Endothelial cell of umbilical vein (primary cell): ENCODE results near the gene SLC49A3. TPM values are rescaled to one million over a fixed set of nuclear protein-coding genes. Genes with fewer than 3 reads are reported as not detected.

ENCODE experiments used
- BruUV-seq: library from RNA; stranded (reverse); fragments of 400-500 nt; replicated peaks from 2 replicates; lab custom pipeline; 2021; lab: Mats Ljungman, UMichigan
- CTCF ChIA-PET: fragments of 300-600, 350-600 bp; sonication (Branson Sonifier 250); formaldehyde crosslinking; loops from one replicate; lab custom pipeline; 2021; ENCODE audit warnings: antibody characterized with exemption, inconsistent platforms; lab: Charles Lee
- POLR2A ChIA-PET: fragments of 300-600, 350-600 bp; sonication (Branson Sonifier 250); formaldehyde crosslinking; loops from one replicate; lab custom pipeline; 2021; ENCODE audit warnings: antibody characterized with exemption, inconsistent platforms; lab: Charles Lee
- DNase-seq: peaks from one replicate; pipeline ENCODE4 v3.0.0-alpha.2; 2011; ENCODE audit warnings: low read depth, low spot score
- FAIRE-seq: peaks from 2 replicates; lab custom pipeline; 2011; peaks lifted over from hg19 to GRCh38; lab: Jason Lieb, UNC
- H2AFZ ChIP-seq: 2 replicates; pipeline ENCODE4 v1.6.0; 2012; ENCODE audit warnings: low read depth, low read length, control low read depth, inconsistent platforms
- H3K27ac ChIP-seq: 2 replicates; pipeline ENCODE4 v1.5.1; 2011; ENCODE audit warnings: low read depth, mild to moderate bottlenecking, control low read depth, low read length, moderate library complexity; ENCODE audit not compliant: insufficient read depth
- H3K27me3 ChIP-seq, 2 experiments: 2 replicates each; pipeline versions ENCODE4 v1.6.0 to v1.6.1; 2011; ENCODE audit warnings: low read length in 2 of 2, mixed read lengths in 1 of 2; ENCODE audit not compliant: control insufficient read depth in 2 of 2, insufficient read depth in 2 of 2
- H3K36me3 ChIP-seq, 2 experiments: 2 replicates in 1 of 2; 3 replicates in 1 of 2; pipeline ENCODE4 v1.5.1; 2011; ENCODE audit warnings: low read length in 2 of 2, mild to moderate bottlenecking in 1 of 2, moderate library complexity in 1 of 2; ENCODE audit not compliant: control insufficient read depth in 2 of 2, insufficient read depth in 2 of 2; ENCODE audit errors: extremely low read depth in 1 of 2
- H3K4me1 ChIP-seq: 3 replicates; pipeline ENCODE4 v1.5.1; 2011; ENCODE audit warnings: mild to moderate bottlenecking, low read length; ENCODE audit not compliant: control insufficient read depth, insufficient read depth; ENCODE audit errors: extremely low read depth
- H3K4me2 ChIP-seq: 2 replicates; pipeline ENCODE4 v1.6.1; 2011; ENCODE audit warnings: low read length, control low read depth, mixed read lengths; ENCODE audit not compliant: insufficient read depth
- H3K4me3 ChIP-seq, 3 experiments: fragments of 200-600 bp in 1 of 3; sonication (generic), shearing (Covaris generic) in 1 of 3; replicated peaks in 1 of 3; 2 replicates each; pipeline ENCODE4 v1.5.1; 2011 to 2016; ENCODE audit warnings: control low read depth in 3 of 3, low read length in 3 of 3, mild to moderate bottlenecking in 2 of 3, inconsistent platforms in 1 of 3, low read depth in 1 of 3, moderate library complexity in 1 of 3; ENCODE audit not compliant: insufficient read depth in 1 of 3
- H3K79me2 ChIP-seq: 2 replicates; pipeline ENCODE4 v1.6.0; 2012; ENCODE audit warnings: low read length, inconsistent platforms; ENCODE audit not compliant: control insufficient read depth, insufficient read depth
- H3K9ac ChIP-seq: replicated peaks from 2 replicates; pipeline ENCODE3; 2011; ENCODE audit warnings: low read length, control low read depth; ENCODE audit not compliant: insufficient read depth; ENCODE audit errors: extremely low read depth
- H3K9me1 ChIP-seq: replicated peaks from 3 replicates; pipeline ENCODE4 v1.6.0; 2011; ENCODE audit warnings: mild to moderate bottlenecking, low read length; ENCODE audit not compliant: control insufficient read depth, insufficient read depth; ENCODE audit errors: extremely low read depth
- H3K9me3 ChIP-seq: replicated peaks from 2 replicates; pipeline ENCODE4 v1.5.1; 2012; ENCODE audit warnings: low read length, inconsistent platforms; ENCODE audit not compliant: control insufficient read depth, insufficient read depth
- H4K20me1 ChIP-seq: replicated peaks from 2 replicates; pipeline ENCODE3; 2011; ENCODE audit warnings: mild to moderate bottlenecking, low read length; ENCODE audit not compliant: control insufficient read depth, insufficient read depth; ENCODE audit errors: extremely low read depth
- EZH2 ChIP-seq: IDR thresholded peaks from 2 replicates; pipeline ENCODE4 v1.6.1; 2012; ENCODE audit warnings: borderline replicate concordance, low read depth, mild to moderate bottlenecking, moderate library complexity, low read length, inconsistent platforms; ENCODE audit not compliant: severe bottlenecking
- FOS ChIP-seq: IDR thresholded peaks from 2 replicates; pipeline ENCODE4 v1.6.1; 2011; ENCODE audit warnings: mild to moderate bottlenecking, low read length, moderate library complexity, borderline replicate concordance; ENCODE audit not compliant: insufficient read depth
- GATA2 ChIP-seq: IDR thresholded peaks from 2 replicates; pipeline ENCODE4 v1.7.0; 2011; ENCODE audit warnings: low read depth, mild to moderate bottlenecking, moderate library complexity, mixed read lengths, low read length; ENCODE audit not compliant: insufficient read length, insufficient read depth
- JUN ChIP-seq: IDR thresholded peaks from 2 replicates; pipeline ENCODE4 v1.6.1; 2011; ENCODE audit warnings: borderline replicate concordance, low read depth; ENCODE audit not compliant: insufficient read length, insufficient read depth
- MYC ChIP-seq: IDR thresholded peaks from one replicate; pipeline ENCODE4 v1.6.1; 2011; ENCODE audit warnings: mild to moderate bottlenecking, low read depth, low read length
- POLR2A ChIP-seq: IDR thresholded peaks from 2 replicates; pipeline ENCODE4 v1.6.1; 2012; ENCODE audit warnings: low read depth, mild to moderate bottlenecking, control low read depth, low read length
- POLR2AphosphoS5 ChIP-seq: IDR thresholded peaks from 2 replicates; pipeline ENCODE4 v1.6.1; 2012; ENCODE audit warnings: low read depth, mild to moderate bottlenecking, control low read depth, low read length, moderate library complexity; ENCODE audit not compliant: insufficient read depth
- dilution Hi-C: fragments of 300-500 bp; cut with MboI; formaldehyde crosslinking; loops from one replicate; pipeline ENCODE4 v1.15.0; 2019; ENCODE audit warnings: low sequenced_read_pairs; ENCODE audit not compliant: extremely low pct_ligation_motif_present
- intact Hi-C: fragments of 100-400 bp; cut with micrococcal nuclease; formaldehyde crosslinking; loops from one replicate; pipeline ENCODE4 v1.10.0; 2022
- polyA plus RNA-seq, 4 experiments: library from polyadenylated mRNA; depleted of rRNA in 3 of 4; stranded (reverse) in 3 of 4; unstranded in 1 of 4; fragments of >200 nt; gene quantifications; 2 replicates each; pipeline versions ENCODE4 v1.2.1 to v1.2.3, GENCODE V29; 2011 to 2012; ENCODE audit warnings: missing spikeins in 1 of 4
- total RNA-seq: library from RNA; stranded (reverse); gene quantifications from 2 replicates; pipeline ENCODE4 v1.2.3, GENCODE V29; 2021
- TF ChIP-seq, protein P1 (sequence below): IDR thresholded peaks from 2 replicates; pipeline ENCODE4 v1.6.1; 2011; ENCODE audit not compliant: insufficient read depth, insufficient read length
- TF ChIP-seq, protein P2 (sequence below), 2 donors: IDR thresholded peaks; 1 replicate in 1 of 2; 2 replicates in 1 of 2; pipeline ENCODE4 v1.5.1; 2011; ENCODE audit warnings: low read length in 2 of 2, mild to moderate bottlenecking in 2 of 2, moderate library complexity in 2 of 2, control low read depth in 1 of 2, inconsistent platforms in 1 of 2, low read depth in 1 of 2; ENCODE audit not compliant: insufficient read depth in 1 of 2; ENCODE audit errors: extremely low read depth in 1 of 2

The SLC49A3 gene
- total and polyA plus RNA-seq, 2 donors (not counting 3 experiments of a cell fraction or from before 2014, with no cell fraction given): 4.2 to 11.5 TPM

DNA sequence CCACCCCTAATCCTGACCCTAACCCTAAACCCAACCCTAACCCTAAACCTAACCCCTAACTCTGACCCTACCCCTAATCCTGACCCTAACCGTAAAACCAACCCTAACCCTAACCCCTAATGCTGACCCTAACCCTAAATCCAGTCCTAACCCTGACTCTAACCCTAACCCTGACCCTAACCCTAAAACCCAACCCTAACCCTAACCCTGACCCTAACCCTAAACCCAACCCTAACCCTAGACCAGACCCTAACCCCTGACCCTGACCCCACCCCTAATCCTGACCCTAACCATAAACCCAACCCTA is 16.0 kb upstream of the SLC49A3 start:
- H3K27ac ChIP-seq: no peak overlapping the region
- no peaks in the 10 kb centered on the region for H3K9me3 ChIP-seq
- H4K20me1 ChIP-seq: peaks cover 3% of the 10 kb centered on the region
- no peak for TF ChIP-seq POLR2A
- TF ChIP-seq JUN: no peak
- no peak for TF ChIP-seq FOS
- H2AFZ ChIP-seq: no peak overlapping the region
- peaks cover 14% of the 10 kb centered on the region for H3K4me1 ChIP-seq
- POLR2A ChIA-PET: no interaction called here
- H3K4me3 ChIP-seq: no peak overlapping the region
- H3K9ac ChIP-seq: no peak overlapping the region
- H3K79me2 ChIP-seq: peaks cover 37% of the 10 kb centered on the region
- peaks cover 1 to 2% of the 10 kb centered on the region in 2 experiments for H3K36me3 ChIP-seq
- no TSS peak for BruUV-seq
- no peaks in the 10 kb centered on the region for H3K27me3 ChIP-seq
- DNase-seq (no peak), FAIRE-seq (no peak)
- dilution Hi-C loops: no loop called here
- no peak overlapping the region for H3K4me2 ChIP-seq
- no peaks in the 10 kb centered on the region for H3K9me1 ChIP-seq
- CTCF ChIA-PET: no interaction called here
- intact Hi-C loops: loop anchor here (1.0 kb wide), 1 partner anchor 18 kb away; no protein-coding TSS in a partner anchor

DNA sequence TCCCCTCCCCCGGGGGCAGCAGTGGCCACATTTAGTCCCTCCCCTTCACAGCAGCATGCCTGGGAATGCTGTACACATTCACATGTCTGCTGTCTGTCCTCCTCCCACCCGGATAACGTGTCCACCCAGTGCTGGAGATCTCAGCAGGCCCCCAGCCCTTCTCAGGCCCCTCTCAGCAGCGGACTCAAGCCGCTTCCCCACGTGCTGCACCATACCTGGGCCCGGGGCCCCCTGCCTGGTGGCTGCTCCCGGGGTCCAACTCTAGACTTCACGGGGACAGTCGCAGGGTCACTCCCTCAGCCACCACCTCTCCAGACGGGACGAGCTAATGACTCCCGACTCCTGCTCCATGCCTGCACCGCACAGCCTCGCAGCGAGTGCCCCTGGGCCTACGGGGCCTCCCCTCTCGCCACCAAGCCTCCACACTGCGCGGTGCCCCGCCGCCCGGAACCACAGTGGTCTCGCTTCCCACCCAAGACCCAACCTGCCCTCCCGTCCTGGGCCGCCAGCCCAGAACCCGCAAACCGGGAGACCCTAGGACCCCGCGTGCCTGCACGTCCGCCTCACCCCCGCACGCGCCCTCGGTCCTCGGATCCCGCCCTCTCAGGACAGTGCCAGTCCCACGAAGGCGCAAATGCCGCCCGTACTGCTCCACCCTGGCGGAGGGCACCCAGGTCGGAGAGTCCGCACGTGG is 15.4 kb upstream of the SLC49A3 start:
- Histone ChIP-seq H4K20me1 (no peaks in the 10 kb centered on the region), H3K9me1 (no peaks in the 10 kb centered on the region), H2AFZ (no peak overlapping the region), H3K36me3 (peaks cover 0 to 2% of the 10 kb centered on the region in 2 experiments), H3K27ac (no peak overlapping the region), H3K4me2 (no peak overlapping the region), H3K79me2 (peaks cover 31% of the 10 kb centered on the region), H3K4me3 (no peak overlapping the region), H3K9me3 (no peaks in the 10 kb centered on the region), H3K9ac (no peak overlapping the region), H3K27me3 (no peaks in the 10 kb centered on the region), H3K4me1 (peaks cover 14% of the 10 kb centered on the region)
- ChIA-PET POLR2A (no interaction called here), CTCF (no interaction called here)
- no peak for FAIRE-seq
- BruUV-seq: no TSS peak
- dilution Hi-C loops: no loop called here
- intact Hi-C loops: no loop called here
- no peak for DNase-seq
- TF ChIP-seq, protein P1, sequence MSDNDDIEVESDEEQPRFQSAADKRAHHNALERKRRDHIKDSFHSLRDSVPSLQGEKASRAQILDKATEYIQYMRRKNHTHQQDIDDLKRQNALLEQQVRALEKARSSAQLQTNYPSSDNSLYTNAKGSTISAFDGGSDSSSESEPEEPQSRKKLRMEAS: no peak
- TF ChIP-seq POLR2AphosphoS5: no peak
- TF ChIP-seq, protein P2, sequence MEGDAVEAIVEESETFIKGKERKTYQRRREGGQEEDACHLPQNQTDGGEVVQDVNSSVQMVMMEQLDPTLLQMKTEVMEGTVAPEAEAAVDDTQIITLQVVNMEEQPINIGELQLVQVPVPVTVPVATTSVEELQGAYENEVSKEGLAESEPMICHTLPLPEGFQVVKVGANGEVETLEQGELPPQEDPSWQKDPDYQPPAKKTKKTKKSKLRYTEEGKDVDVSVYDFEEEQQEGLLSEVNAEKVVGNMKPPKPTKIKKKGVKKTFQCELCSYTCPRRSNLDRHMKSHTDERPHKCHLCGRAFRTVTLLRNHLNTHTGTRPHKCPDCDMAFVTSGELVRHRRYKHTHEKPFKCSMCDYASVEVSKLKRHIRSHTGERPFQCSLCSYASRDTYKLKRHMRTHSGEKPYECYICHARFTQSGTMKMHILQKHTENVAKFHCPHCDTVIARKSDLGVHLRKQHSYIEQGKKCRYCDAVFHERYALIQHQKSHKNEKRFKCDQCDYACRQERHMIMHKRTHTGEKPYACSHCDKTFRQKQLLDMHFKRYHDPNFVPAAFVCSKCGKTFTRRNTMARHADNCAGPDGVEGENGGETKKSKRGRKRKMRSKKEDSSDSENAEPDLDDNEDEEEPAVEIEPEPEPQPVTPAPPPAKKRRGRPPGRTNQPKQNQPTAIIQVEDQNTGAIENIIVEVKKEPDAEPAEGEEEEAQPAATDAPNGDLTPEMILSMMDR (IDR thresholded peaks at IDR 0.05; ENCODE audit: extremely low read depth in 1 of 2, insufficient read depth in 1 of 2, low read depth in 1 of 2, low read length in 2 of 2): no peak
- TF ChIP-seq GATA2: no peak
- TF ChIP-seq JUN: no peak
- TF ChIP-seq EZH2: no peak
- TF ChIP-seq MYC: no peak
- no peak for TF ChIP-seq POLR2A
- TF ChIP-seq FOS: no peak
